H1 (cell line): ENCODE measurements around the gene MAPK8. TPM values are rescaled to one million over a fixed set of nuclear protein-coding genes. Genes with fewer than 3 reads are reported as not detected.

Experiments
- MAFK ChIP-seq: IDR thresholded peaks from 2 replicates; pipeline ENCODE4 v1.6.1; 2012; ENCODE audit warnings: low read depth, mild to moderate bottlenecking, improper control_type of control experiment, low read length
- NRF1 ChIP-seq: IDR thresholded peaks from 2 replicates; pipeline ENCODE4 v1.6.1; 2011; ENCODE audit warnings: mild to moderate bottlenecking, low read depth, low read length, improper control_type of control experiment
- RAD21 ChIP-seq, 2 experiments: IDR thresholded peaks in 1 of 2; conservative IDR thresholded peaks in 1 of 2; 2 replicates each; pipeline ENCODE4 v1.6.1; 2011; ENCODE audit warnings: low read depth in 2 of 2, low read length in 2 of 2, improper control_type of control experiment in 1 of 2, inconsistent platforms in 1 of 2, mild to moderate bottlenecking in 1 of 2, moderate library complexity in 1 of 2
- SP4 ChIP-seq: IDR thresholded peaks from 2 replicates; pipeline ENCODE4 v1.6.1; 2012; ENCODE audit warnings: low read length, inconsistent platforms
- SUZ12 ChIP-seq: fragments of 200-600 bp; sonication (generic); IDR thresholded peaks from 2 replicates; pipeline ENCODE4 v1.6.1; 2012; ENCODE audit warnings: mild to moderate bottlenecking, inconsistent platforms, low read length, moderate library complexity, mixed read lengths
- polyA plus RNA-seq, 7 experiments: library from polyadenylated mRNA; depleted of rRNA in 3 of 7; stranded (reverse) in 5 of 7; unstranded in 2 of 7; fragments of >200 nt in 5 of 7; fragments of 200-250 nt in 2 of 7; gene quantifications; 1 replicate in 5 of 7; 2 replicates in 1 of 7; 4 replicates in 1 of 7; pipeline versions ENCODE4 v1.2.1 to v1.2.3, GENCODE V29; 2011 to 2013; ENCODE audit warnings: missing spikeins in 2 of 7, mixed read lengths in 2 of 7
- total RNA-seq: library from RNA; stranded (reverse); fragmentation: NEBNext Ultra II Directional; extraction: Animal tissue kit (Norgen Biotek cat#: 25700); gene quantifications from 2 replicates; pipeline ENCODE4 v1.2.1, GENCODE V29; 2021
- TF ChIP-seq, protein P1 (sequence below), 3 experiments: IDR thresholded peaks; 1 replicate in 2 of 3; 2 replicates in 1 of 3; pipeline versions ENCODE4 v1.5.1 to v1.6.1; 2011; ENCODE audit warnings: low read length in 3 of 3, mild to moderate bottlenecking in 3 of 3, inconsistent platforms in 2 of 3, low read depth in 1 of 3, moderate library complexity in 1 of 3; ENCODE audit not compliant: insufficient read depth in 1 of 3; ENCODE audit errors: control extremely low read depth in 1 of 3
- TF ChIP-seq, protein P2 (sequence below): IDR thresholded peaks from 2 replicates; pipeline ENCODE4 v1.6.1; 2011; ENCODE audit warnings: low read length, improper control_type of control experiment

MAPK8 gene
- total and polyA plus RNA-seq, 2 of the 8 experiments (the other 6 are each of a cell fraction or from before 2014, with no cell fraction given), result 23.3 to 71.3 TPM

DNA sequence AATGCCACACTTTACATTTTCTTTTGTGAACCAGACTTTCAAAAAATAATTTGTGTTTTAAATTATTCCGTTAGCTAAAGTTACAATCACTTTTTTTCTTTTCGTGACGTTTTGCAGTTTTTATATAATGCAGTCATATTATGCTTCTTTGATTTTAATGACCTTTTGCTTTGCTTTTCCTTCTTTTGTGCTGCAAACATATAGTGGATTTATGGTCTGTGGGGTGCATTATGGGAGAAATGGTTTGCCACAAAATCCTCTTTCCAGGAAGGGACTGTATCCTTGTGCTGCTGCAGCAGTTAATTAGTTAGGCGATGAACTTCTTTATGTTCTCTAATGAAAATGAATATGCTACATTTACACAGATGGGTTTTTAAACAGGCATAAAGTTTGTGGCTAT, 117.4 kb downstream of the MAPK8 start (continued):
- TF ChIP-seq, protein P1, sequence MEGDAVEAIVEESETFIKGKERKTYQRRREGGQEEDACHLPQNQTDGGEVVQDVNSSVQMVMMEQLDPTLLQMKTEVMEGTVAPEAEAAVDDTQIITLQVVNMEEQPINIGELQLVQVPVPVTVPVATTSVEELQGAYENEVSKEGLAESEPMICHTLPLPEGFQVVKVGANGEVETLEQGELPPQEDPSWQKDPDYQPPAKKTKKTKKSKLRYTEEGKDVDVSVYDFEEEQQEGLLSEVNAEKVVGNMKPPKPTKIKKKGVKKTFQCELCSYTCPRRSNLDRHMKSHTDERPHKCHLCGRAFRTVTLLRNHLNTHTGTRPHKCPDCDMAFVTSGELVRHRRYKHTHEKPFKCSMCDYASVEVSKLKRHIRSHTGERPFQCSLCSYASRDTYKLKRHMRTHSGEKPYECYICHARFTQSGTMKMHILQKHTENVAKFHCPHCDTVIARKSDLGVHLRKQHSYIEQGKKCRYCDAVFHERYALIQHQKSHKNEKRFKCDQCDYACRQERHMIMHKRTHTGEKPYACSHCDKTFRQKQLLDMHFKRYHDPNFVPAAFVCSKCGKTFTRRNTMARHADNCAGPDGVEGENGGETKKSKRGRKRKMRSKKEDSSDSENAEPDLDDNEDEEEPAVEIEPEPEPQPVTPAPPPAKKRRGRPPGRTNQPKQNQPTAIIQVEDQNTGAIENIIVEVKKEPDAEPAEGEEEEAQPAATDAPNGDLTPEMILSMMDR (IDR thresholded peaks at IDR 0.05; ENCODE audit: control extremely low read depth in 1 of 3, insufficient read depth in 1 of 3, low read depth in 1 of 3, low read length in 3 of 3), result no peak
- no peak for TF ChIP-seq MAFK
- TF ChIP-seq NRF1, result no peak
- TF ChIP-seq SP4, result no peak
- no peak for TF ChIP-seq RAD21 (IDR thresholded peaks at IDR 0.05 in 1 of 2, conservative IDR thresholded peaks at IDR 0.05 in 1 of 2; ENCODE audit: low read depth in 2 of 2, low read length in 2 of 2)
- TF ChIP-seq, protein P2, sequence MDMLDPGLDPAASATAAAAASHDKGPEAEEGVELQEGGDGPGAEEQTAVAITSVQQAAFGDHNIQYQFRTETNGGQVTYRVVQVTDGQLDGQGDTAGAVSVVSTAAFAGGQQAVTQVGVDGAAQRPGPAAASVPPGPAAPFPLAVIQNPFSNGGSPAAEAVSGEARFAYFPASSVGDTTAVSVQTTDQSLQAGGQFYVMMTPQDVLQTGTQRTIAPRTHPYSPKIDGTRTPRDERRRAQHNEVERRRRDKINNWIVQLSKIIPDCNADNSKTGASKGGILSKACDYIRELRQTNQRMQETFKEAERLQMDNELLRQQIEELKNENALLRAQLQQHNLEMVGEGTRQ, result no peak
- no peak for TF ChIP-seq SUZ12
